T-helper 1 cell (primary cell): ENCODE data around the gene SMARCA1.

Experiments
- DNase-seq, 5 donors: peaks; one replicate each; pipeline ENCODE4 v3.0.0-alpha.2; 2012 to 2020

SMARCA1 gene

GRCh38 chrX:129452523-129452922, 70.8 kb downstream of the SMARCA1 start:
- DNase-seq, result no peak

- DNase-seq, result no peak
Measured at GRCh38 chrX:129450123-129450522, 73.2 kb downstream of the SMARCA1 start.

- no peak for DNase-seq
Measured at GRCh38 chrX:129449148-129449547, 74.1 kb downstream of the SMARCA1 start.

- no peak for DNase-seq
Measured at GRCh38 chrX:129445436-129445835, 77.9 kb downstream of the SMARCA1 start.

GRCh38 chrX:129433945-129434344, 89.3 kb downstream of the SMARCA1 start:
- DNase-seq, result no peak

- DNase-seq, result no peak
Measured at GRCh38 chrX:129433461-129433860, 89.8 kb downstream of the SMARCA1 start.

GRCh38 chrX:129427267-129427666, 96.0 kb downstream of the SMARCA1 start:
- no peak for DNase-seq

- no peak for DNase-seq
Measured at GRCh38 chrX:129423191-129423590, 100.1 kb downstream of the SMARCA1 start.

GRCh38 chrX:129404670-129405008, 118.7 kb downstream of the SMARCA1 start:
- DNase-seq, result no peak

GRCh38 chrX:129403974-129404669, 119.2 kb downstream of the SMARCA1 start:
- DNase-seq, result no peak
